NCI-H2171 (cell line): ENCODE data around the gene THNSL1.

ENCODE experiments used
- DNase-seq: peaks from one replicate; lab custom pipeline; 2025; lab: John Stamatoyannopoulos, UW

The THNSL1 gene

GRCh38 chr10:25057886-25058285 lies 41.5 kb downstream of the THNSL1 start:
- DNase-seq, result no peak

GRCh38 chr10:25059990-25060389 lies 43.6 kb downstream of the THNSL1 start:
- DNase-seq, result no peak

GRCh38 chr10:25061125-25061524 lies 44.7 kb downstream of the THNSL1 start:
- no peak for DNase-seq

GRCh38 chr10:25061711-25062449 lies 45.5 kb downstream of the THNSL1 start:
- DNase-seq, result no peak

- DNase-seq, result no peak
Measured at GRCh38 chr10:25063157-25063556, 46.7 kb downstream of the THNSL1 start.

GRCh38 chr10:25063644-25064043 lies 47.2 kb downstream of the THNSL1 start:
- DNase-seq, result no peak

- DNase-seq, result no peak
Measured at GRCh38 chr10:25064401-25064800, 48.0 kb downstream of the THNSL1 start.

GRCh38 chr10:25065761-25066476 lies 49.5 kb downstream of the THNSL1 start:
- no peak for DNase-seq

- no peak for DNase-seq
Measured at GRCh38 chr10:25068152-25069058, 52.0 kb downstream of the THNSL1 start.

GRCh38 chr10:25071227-25071626 lies 54.8 kb downstream of the THNSL1 start:
- DNase-seq, result no peak

- no peak for DNase-seq
Measured at GRCh38 chr10:25072786-25073185, 56.4 kb downstream of the THNSL1 start.

- no peak for DNase-seq
Measured at GRCh38 chr10:25075825-25076224, 59.4 kb downstream of the THNSL1 start.
